HepG2 (cell line): ENCODE data around the gene EPHA3. TPM values are rescaled to one million over a fixed set of nuclear protein-coding genes. Genes with fewer than 3 reads are reported as not detected.

Experiments
- ATAC-seq: fragments of 200-7000 bp; cut with Tn5 transposase; 3 replicates; pipeline ENCODE4 v1.9.1; 2020; ENCODE audit warnings: mild to moderate bottlenecking, moderate library complexity
- BruUV-seq: library from RNA; stranded (reverse); fragments of 400-500 nt; replicated peaks from 2 replicates; lab custom pipeline; 2021; lab: Mats Ljungman, UMichigan
- CTCF ChIA-PET: fragments of 300-600 bp; formaldehyde crosslinking; extraction: SDS; loops from one replicate; lab custom pipeline; 2021; ENCODE audit warnings: low total read pairs, inconsistent platforms, low intra/inter-chr PET ratio; lab: Yijun Ruan, JAX
- POLR2A ChIA-PET: fragments of 350-600 bp; sonication (Branson Sonifier 250); formaldehyde crosslinking; loops from one replicate; lab custom pipeline; 2020; ENCODE audit warnings: antibody characterized with exemption, inconsistent platforms; lab: Yijun Ruan, JAX
- DNase-seq: peaks from one replicate; pipeline ENCODE4 v3.0.0-alpha.2; 2015; ENCODE audit warnings: low spot score
- FAIRE-seq: peaks from 3 replicates; lab custom pipeline; 2011; peaks lifted over from hg19 to GRCh38; lab: Jason Lieb, UNC
- H2AFZ ChIP-seq: one replicate; pipeline ENCODE4 v1.6.1; 2011; ENCODE audit warnings: low read length, inconsistent platforms
- H3K27ac ChIP-seq: fragments of 300-600 bp; 3 replicates; pipeline ENCODE4 v1.8.0; 2011; ENCODE audit warnings: mixed run types, mild to moderate bottlenecking, mixed read lengths, low read length, inconsistent platforms; ENCODE audit not compliant: insufficient read depth; ENCODE audit errors: extremely low read length
- H3K27me3 ChIP-seq, 2 experiments: fragments of 200-600 bp in 1 of 2; 2 replicates in 1 of 2; 3 replicates in 1 of 2; pipeline versions ENCODE4 v1.6.0 to v1.8.0; 2011; ENCODE audit warnings: low read length in 2 of 2, mild to moderate bottlenecking in 2 of 2, moderate library complexity in 2 of 2, inconsistent platforms in 1 of 2; ENCODE audit not compliant: insufficient read depth in 2 of 2, control insufficient read depth in 1 of 2
- H3K36me3 ChIP-seq, 2 experiments: fragments of 200-600 bp in 1 of 2; replicated peaks in 1 of 2; 2 replicates in 1 of 2; 3 replicates in 1 of 2; pipeline versions ENCODE4 v1.5.1 to v1.8.0; 2011; ENCODE audit warnings: low read length in 2 of 2, inconsistent platforms in 1 of 2; ENCODE audit not compliant: insufficient read depth in 2 of 2, control insufficient read depth in 1 of 2
- H3K4me1 ChIP-seq: 2 replicates; pipeline ENCODE4 v1.5.1; 2012; ENCODE audit warnings: low read length, inconsistent platforms; ENCODE audit not compliant: insufficient read depth
- H3K4me2 ChIP-seq: 2 replicates; pipeline ENCODE4 v1.6.0; 2011; ENCODE audit warnings: low read depth, low read length, inconsistent platforms
- H3K4me3 ChIP-seq, 3 experiments: fragments of 200-600 bp in 1 of 3; sonication (generic), shearing (Covaris generic) in 1 of 3; replicated peaks in 1 of 3; 2 replicates each; pipeline ENCODE4 v1.5.1; 2011 to 2016; ENCODE audit warnings: low read length in 3 of 3, inconsistent platforms in 2 of 3, low read depth in 2 of 3, mild to moderate bottlenecking in 2 of 3, control low read depth in 1 of 3, mixed read lengths in 1 of 3; ENCODE audit not compliant: insufficient read depth in 1 of 3
- H3K79me2 ChIP-seq: one replicate; pipeline ENCODE4 v1.6.1; 2011; ENCODE audit warnings: low read length, inconsistent platforms; ENCODE audit not compliant: insufficient read depth
- H3K9ac ChIP-seq: 2 replicates; pipeline ENCODE4 v1.6.0; 2011; ENCODE audit warnings: mild to moderate bottlenecking, low read depth, low read length, inconsistent platforms; ENCODE audit not compliant: insufficient read depth
- H3K9me3 ChIP-seq: 2 replicates; pipeline ENCODE4 v1.5.1; 2012; ENCODE audit warnings: mild to moderate bottlenecking, low read length
- H4K20me1 ChIP-seq: 2 replicates; pipeline ENCODE4 v1.6.0; 2011; ENCODE audit warnings: inconsistent platforms, mild to moderate bottlenecking, low read length, moderate library complexity; ENCODE audit not compliant: insufficient read depth
- CEBPB ChIP-seq: IDR thresholded peaks from 2 replicates; pipeline ENCODE4 v1.6.1; 2011; ENCODE audit warnings: low read depth, low read length, improper control_type of control experiment, borderline replicate concordance
- EZH2 ChIP-seq: conservative IDR thresholded peaks from 2 replicates; pipeline ENCODE4 v1.6.1; 2012; ENCODE audit warnings: mild to moderate bottlenecking, low read depth, low read length, moderate library complexity
- HNRNPLL ChIP-seq: fragments of 200-400 bp; formaldehyde crosslinking; IDR thresholded peaks from 2 replicates; pipeline ENCODE4 v1.6.1; 2017; ENCODE audit warnings: mild to moderate bottlenecking, low read depth, low read length; ENCODE audit not compliant: poor library complexity, severe bottlenecking
- MAFF ChIP-seq: IDR thresholded peaks from 2 replicates; pipeline ENCODE4 v1.6.1; 2011; ENCODE audit warnings: low read depth, low read length, improper control_type of control experiment
- MAFK ChIP-seq, 2 experiments: IDR thresholded peaks in 1 of 2; conservative IDR thresholded peaks in 1 of 2; 2 replicates each; pipeline ENCODE4 v1.6.1; 2011; ENCODE audit warnings: improper control_type of control experiment in 2 of 2, low read length in 2 of 2
- ZBTB2 ChIP-seq: sonication (generic); formaldehyde crosslinking; IDR thresholded peaks from 2 replicates; pipeline ENCODE4 v1.8.0; 2022; ENCODE audit warnings: low read depth, missing genetic modification reagents
- WGBS: methylation state at CpG from one replicate; pipeline ENCODE4 v1.1.6; 2017; ENCODE audit warnings: low lambda C conversion rate; 5-methylcytosine and 5-hydroxymethylcytosine counted together
- in situ Hi-C: cut with HindIII; loops from 2 replicates; pipeline ENCODE4 v1.10.0; 2017; ENCODE audit warnings: low pct_unique_long_range_greater_than_20kb; ENCODE audit not compliant: extremely low pct_ligation_motif_present
- intact Hi-C: fragments of 100-400 bp; cut with micrococcal nuclease; formaldehyde crosslinking; loops from one replicate; pipeline ENCODE4 v1.10.0; 2022; ENCODE audit not compliant: unreplicated experiment
- polyA plus RNA-seq, 8 experiments: library from polyadenylated mRNA; depleted of rRNA in 3 of 8; stranded (reverse) in 7 of 8; unstranded in 1 of 8; fragments of >200 nt; fragmentation: Illumina TruSeq in 4 of 8; extraction: Trizol in 4 of 8; gene quantifications; 2 replicates each; pipeline versions ENCODE4 v1.2.1 to v1.2.3, GENCODE V29; 2011 to 2016; ENCODE audit warnings: low read depth in 4 of 8, missing spikeins in 1 of 8, mixed read lengths in 1 of 8; ENCODE audit not compliant: insufficient read depth in 1 of 8
- total RNA-seq, 5 experiments: library from RNA; depleted of rRNA; stranded (reverse); fragments of >200 nt; fragmentation: Illumina TruSeq; extraction: Trizol; gene quantifications; 2 replicates each; pipeline ENCODE4 v1.2.3, GENCODE V29; 2016; ENCODE audit warnings: low read depth in 1 of 5
- TF ChIP-seq, protein P1 (sequence below): IDR thresholded peaks from 2 replicates; pipeline ENCODE4 v1.6.1; 2016; ENCODE audit warnings: missing genetic modification reagents, missing compliant biosample characterization

Gene EPHA3
- total and polyA plus RNA-seq, 2 of the 13 experiments (the other 11 are each of a cell fraction or from before 2014, with no cell fraction given): 0.01 TPM; not detected in 1

DNA sequence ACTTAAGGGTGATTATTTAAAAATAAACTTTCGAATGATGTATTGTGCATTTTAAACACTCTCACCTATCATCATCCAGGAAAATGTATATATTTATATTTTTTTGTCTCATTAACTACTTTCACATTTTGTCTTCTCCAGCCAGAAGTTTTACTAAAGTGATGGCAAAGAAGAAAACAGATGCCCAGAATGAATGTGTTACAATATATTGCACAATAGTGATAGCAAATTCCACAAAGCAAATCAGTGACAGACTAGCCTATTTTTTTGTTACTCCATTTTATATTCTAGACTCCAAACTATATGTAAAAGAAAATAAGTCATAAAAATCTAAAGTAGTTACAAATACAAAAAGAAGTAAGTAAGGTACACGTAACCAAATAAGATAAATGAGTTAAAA, 414.7 kb downstream of the EPHA3 start:
- H3K27me3 ChIP-seq: no peaks in the 10 kb centered on the region
- intact Hi-C loops: no loop called here
- FAIRE-seq: no peak

GRCh38 chr3:89525609-89526008, 418.2 kb downstream of the EPHA3 start:
- H3K4me2 ChIP-seq: no peak overlapping the region
- H3K9me3 ChIP-seq: no peaks in the 10 kb centered on the region
- FAIRE-seq (no peak), ATAC-seq (no peak), DNase-seq (no peak)
- BruUV-seq: no TSS peak
- no peak overlapping the region for H3K4me3 ChIP-seq
- POLR2A ChIA-PET: no interaction called here
- CTCF ChIA-PET: no interaction called here
- H2AFZ ChIP-seq: no peak overlapping the region
- H3K36me3 ChIP-seq: no peaks in the 10 kb centered on the region
- no peaks in the 10 kb centered on the region for H4K20me1 ChIP-seq
- in situ Hi-C loops: no loop called here
- no peaks in the 10 kb centered on the region for H3K4me1 ChIP-seq
- 3% methylated on average over 2 of the region's 2 CpGs for whole genome bisulfite sequencing
- H3K27ac ChIP-seq: no peak overlapping the region
- intact Hi-C loops: no loop called here
- no peak overlapping the region for H3K9ac ChIP-seq
- TF ChIP-seq ZBTB2 (CRISPR knock-in tag) (no peak), MAFF (peak; percentile 95), MAFK (conservative IDR thresholded peaks at IDR 0.05 in 1 of 2, IDR thresholded peaks at IDR 0.05 in 1 of 2; ENCODE audit: low read length in 2 of 2) (peak; percentile 95), EZH2 (no peak)
- TF ChIP-seq, protein P1, sequence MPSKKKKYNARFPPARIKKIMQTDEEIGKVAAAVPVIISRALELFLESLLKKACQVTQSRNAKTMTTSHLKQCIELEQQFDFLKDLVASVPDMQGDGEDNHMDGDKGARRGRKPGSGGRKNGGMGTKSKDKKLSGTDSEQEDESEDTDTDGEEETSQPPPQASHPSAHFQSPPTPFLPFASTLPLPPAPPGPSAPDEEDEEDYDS (CRISPR knock-in tag): no peak
- H3K27me3 ChIP-seq: no peaks in the 10 kb centered on the region
- H3K79me2 ChIP-seq: no peaks in the 10 kb centered on the region

More for the DNA sequence above, 414.7 kb downstream of the EPHA3 start:
- Histone ChIP-seq H3K4me1 (no peaks in the 10 kb centered on the region), H3K9me3 (no peaks in the 10 kb centered on the region), H3K27ac (no peak overlapping the region), H3K4me3 (no peak overlapping the region), H3K79me2 (no peaks in the 10 kb centered on the region), H4K20me1 (no peaks in the 10 kb centered on the region), H2AFZ (no peak overlapping the region), H3K4me2 (no peak overlapping the region), H3K9ac (no peak overlapping the region), H3K36me3 (no peaks in the 10 kb centered on the region)
- TF ChIP-seq HNRNPLL (no peak), CEBPB (peak; percentile 81)
- 6% methylated on average over 2 of the region's 2 CpGs for WGBS
- ChIA-PET POLR2A (no interaction called here), CTCF (no interaction called here)
- DNase-seq (no peak), ATAC-seq (no peak)
- in situ Hi-C loops: no loop called here
- no TSS peak for BruUV-seq
